ENCODE measurements around the gene ELP1.

Gene ELP1

DNA sequence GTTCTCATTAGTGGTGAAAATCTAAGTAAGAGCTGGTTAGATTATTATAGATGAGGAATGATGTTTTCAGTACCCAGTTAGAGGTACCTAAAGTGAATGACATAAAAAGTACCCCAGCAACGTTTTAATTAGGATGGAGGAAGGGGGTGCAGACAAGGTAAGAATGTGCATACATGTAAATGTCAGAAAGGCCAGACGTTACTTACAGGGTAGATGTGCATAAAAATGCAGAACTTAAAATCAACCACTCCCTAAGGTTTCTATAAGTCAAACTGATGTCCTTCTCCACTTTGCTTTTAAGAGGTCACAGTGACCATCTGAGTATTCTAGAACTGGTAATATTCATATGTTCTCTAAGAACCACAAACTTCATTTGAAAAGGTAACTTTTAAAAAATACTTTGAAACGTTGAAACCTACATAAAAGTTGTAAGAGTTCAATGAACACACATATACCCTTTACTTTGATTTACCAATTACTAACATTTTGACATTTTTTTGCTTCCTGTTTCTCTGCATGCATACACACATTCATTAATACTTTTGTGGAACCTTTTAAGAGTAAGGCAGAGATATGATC lies 53.1 kb downstream of the ELP1 start:
- no peak for DNase-seq

GRCh38 chr9:108877524-108877923 lies 56.4 kb downstream of the ELP1 start:
- no peak for DNase-seq

DNA sequence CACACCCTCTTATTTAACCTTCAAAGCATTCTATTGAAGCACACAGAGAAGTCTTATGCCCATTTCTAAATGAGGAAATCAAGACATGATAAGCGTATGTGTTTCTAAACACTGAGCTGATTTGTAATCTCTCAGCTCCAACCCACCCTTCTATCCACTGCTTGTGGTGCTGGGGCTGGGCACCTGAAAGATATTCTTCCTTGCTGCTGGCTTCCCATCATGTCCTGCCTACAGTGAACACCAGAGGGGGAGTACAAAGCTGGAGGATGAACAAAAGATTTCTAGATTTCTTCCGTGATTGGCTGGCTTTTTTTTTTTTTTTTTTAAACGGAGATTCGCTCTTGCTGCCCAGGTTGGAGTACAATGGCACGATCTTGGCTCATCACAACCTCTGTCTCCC lies 57.5 kb downstream of the ELP1 start:
- no peak for DNase-seq

DNA sequence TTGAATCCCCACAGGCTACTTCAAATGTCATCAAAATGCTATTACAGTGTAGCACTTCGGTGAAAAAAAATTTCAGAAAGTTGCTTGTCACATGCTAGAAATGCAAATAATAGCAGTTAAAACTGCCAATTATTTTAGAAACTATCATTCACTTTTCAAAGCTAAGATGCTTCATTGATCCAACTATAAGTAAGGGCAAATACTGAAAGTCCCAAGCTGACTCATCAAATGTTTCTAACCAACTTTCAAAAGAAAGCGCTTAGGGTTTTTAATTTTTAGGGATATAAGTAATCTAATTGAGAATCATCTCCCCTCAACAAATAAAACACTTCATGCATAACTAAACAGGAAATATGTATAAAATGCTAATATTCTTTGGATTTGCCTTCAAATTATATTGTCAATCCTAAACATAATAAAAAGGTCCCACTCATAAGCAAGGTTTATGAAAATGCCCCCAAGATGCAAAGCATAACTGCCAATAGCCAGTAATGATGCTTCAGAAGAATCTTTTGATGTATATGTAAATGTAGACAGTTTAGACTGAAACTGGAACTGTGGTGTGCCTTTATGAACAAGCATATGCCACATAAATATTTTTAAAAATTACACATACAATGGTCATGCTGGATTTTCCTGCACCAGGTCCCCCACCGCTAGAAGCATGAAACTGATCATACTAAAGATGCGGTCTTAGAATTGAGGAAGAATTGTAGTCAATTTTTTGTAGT lies 59.7 kb downstream of the ELP1 start:
- no peak for DNase-seq

DNA sequence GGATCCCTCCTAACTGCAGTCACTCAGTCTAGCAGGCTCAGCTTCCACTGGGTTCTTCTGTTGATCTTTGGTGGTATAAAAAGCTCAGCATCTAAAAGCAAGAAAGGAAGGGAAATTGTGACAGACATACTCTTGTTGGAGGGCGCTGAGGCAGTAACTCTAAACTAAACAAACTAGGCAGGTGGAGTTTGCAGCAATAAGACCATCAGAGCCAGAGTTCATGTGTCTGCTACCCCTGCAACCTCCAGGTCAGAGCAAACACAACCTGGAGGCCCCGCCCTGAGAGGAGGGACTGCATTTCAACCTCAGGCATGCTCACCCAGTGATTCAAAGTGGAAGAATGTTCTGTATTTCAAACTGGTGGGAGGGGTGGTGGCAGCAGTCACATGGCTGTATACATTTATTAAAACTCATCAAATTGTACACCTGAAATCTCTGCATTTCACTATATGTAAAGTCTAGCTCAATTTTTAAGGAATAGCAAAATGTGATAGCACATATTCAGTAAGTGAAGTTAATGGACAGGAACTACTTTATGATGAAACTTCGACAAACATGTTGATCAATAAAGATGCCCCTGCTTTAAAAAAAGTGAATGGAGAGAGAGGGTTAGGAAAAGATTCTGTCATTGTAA lies 64.7 kb downstream of the ELP1 start:
- no peak for DNase-seq

DNA sequence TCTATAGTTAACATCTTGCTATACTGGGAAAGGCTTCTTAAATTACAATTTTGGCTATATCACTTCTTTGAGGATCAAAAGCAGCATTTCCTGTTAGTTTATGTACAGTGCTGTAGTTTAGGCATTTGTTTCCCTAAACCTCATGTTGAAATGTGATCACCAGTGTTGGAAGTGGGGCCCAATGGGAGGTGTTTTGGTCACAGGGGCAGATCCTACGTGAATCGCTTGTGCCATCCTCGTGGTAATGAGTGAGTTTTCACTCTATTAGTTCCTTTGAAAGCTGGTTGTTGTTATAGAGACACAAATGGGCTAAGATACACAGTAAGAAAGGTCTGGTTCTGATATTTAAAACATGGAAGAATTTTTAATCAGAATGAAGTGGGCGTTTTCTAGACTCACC lies 66.1 kb downstream of the ELP1 start:
- no peak for DNase-seq

GRCh38 chr9:108867116-108867515 lies 66.8 kb downstream of the ELP1 start:
- DNase-seq, result no peak

GRCh38 chr9:108866001-108866420 lies 67.9 kb downstream of the ELP1 start:
- no peak for DNase-seq

DNA sequence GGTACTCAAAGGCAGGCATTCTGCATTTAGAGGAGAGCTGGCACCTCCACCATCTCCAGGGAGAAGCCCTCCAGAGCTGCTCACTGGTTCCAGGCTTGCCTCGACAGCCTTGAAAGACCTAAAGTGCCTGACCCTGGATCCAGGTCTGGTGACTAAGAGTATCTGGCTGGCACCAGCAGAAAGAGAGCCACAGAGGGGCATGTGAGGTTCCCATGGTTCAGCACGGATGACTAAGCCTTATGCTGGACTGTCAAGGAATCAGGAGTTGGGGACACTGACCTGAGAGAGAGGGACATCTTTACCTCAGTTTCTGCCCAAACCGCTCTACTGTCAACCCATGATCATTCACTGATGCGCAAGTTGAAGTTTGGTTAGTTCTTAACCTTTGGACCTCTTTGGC lies 68.9 kb downstream of the ELP1 start:
- no peak for DNase-seq

DNA sequence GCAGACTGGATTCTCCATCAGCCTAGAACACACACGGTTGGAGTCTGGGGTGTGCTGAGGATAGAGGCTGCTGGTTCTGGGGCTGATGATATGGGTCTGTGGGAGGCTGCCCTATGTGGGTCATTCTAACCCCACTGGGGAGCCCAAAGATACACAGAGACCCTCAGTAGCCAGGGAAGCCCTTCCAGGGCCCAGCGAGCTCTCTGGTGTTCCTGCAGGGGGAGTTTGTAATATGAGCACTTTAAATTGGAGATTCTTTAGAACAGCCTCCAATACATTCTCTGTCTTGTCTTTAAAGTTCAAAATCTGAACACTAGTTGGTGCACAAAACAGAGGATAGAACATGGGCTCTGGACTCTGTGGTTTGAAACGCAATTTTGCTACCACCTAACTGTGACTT lies 69.5 kb downstream of the ELP1 start:
- DNase-seq, result no peak

DNA sequence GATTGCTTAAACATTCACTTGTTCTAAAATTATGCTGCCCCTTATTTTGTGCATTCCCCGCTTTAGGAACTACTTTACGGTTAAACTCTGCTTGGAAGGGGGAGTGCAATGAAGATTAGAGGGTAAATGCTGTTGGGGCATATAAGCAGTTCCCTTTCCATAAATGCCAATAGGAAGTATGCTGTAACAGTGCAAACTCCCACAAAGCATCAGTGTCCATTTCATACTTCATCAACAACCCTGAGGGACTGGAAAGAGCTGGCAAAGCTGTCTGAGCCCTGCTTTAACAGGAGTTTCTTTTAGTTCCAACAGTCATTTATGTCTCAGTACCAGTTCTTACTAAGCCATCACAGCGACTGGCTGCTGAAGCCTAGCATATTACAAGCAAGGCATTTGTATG lies 70.0 kb downstream of the ELP1 start:
- no peak for DNase-seq

DNA sequence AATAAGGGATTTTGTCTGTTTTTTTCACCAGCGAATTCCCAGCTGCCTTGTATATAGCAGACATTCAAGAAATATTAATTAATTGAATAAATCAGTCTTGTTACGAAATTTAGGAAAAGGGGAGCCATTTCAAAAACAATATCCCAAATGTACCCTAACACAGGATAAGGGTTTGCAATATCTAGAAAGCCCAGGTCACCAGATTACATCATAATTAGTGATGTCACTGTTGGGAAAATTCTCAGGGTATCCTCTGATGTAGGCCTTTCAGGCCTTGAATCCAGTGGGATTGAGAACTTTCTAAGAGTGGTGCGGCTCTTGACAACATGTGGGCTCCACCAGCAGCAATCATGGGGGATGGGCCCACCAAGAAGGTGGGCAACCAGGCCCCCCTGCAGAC lies 71.9 kb downstream of the ELP1 start, which contains the start of gene ACTL7A:
Gene ACTL7A (plus strand): TSS at position 270 of the 400 bp plus-strand sequence. CDS start 57 bp downstream, at position 327.
- no peak for DNase-seq

DNA sequence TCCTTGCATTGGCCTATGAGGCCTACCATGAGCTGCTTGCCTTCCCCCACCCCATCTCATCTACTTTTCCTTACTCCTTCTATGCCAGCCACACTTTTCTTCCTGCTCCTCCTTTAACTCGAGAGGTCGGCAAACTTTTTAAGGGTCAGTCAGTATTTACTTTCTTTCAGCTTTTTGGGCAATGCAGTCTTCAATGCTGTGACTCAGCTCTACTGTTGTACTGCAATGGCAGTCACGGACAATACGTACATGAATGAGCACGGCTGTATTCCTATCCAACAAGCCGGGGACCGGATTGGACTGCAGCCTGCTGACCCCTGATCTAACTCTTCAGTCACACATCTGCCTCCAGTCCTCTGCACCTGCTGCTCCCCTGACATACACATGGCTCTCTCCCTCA lies 72.5 kb downstream of the ELP1 start:
- DNase-seq, result no peak

GRCh38 chr9:108860764-108861163 lies 73.2 kb downstream of the ELP1 start:
- DNase-seq, result no peak

DNA sequence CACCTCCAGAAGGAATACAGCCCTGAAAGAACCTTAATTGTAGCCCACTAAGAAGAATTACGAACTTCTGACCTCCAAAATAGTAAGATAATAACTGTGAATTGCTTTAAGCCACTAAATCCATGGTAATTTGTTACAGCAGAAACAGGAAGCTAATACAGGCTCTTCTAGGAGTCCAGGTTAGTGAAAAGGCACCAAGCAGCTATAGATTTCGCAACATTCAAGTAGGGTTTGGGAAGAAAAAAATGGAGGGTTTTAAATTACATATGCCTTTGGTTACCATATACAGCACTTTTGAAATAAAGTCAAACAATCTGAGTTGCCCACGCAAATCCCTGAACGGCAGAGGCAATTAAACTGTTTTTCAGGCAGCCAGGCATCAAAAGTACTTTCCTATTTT lies 73.6 kb downstream of the ELP1 start:
- DNase-seq, result no peak

GRCh38 chr9:108859459-108860114 lies 74.3 kb downstream of the ELP1 start:
- DNase-seq, result no peak

GRCh38 chr9:108857572-108857971 lies 76.4 kb downstream of the ELP1 start:
- no peak for DNase-seq

- DNase-seq, result no peak
Measured at GRCh38 chr9:108855888-108856287, 78.0 kb downstream of the ELP1 start, which contains the start of gene ACTL7B. Gene ACTL7B, minus strand, starts transcription at chr9:108855986. Its CDS starts 56 bp downstream, at chr9:108855930.

DNA sequence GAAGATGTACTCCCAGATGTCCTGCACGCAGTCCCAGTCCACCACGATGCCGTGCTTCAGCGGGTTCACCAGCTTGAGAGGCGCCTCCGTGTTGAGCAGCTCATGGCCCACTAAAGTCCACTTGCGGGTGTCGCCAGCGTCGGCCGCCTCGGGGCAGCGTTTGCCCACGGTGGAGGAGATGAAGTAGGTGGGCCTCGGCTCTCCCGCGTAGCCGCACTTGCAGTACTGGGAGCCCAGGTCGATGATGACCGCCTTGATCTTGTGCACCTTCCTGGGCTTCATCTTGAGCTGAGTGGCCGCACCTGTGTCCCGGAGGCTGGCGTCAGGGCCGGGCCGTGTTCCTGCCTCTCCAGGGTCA lies 78.4 kb downstream of the ELP1 start:
- DNase-seq, result no peak

GRCh38 chr9:108854641-108855528 lies 79.0 kb downstream of the ELP1 start:
- no peak for DNase-seq

GRCh38 chr9:108854094-108854493 lies 79.8 kb downstream of the ELP1 start:
- DNase-seq, result no peak

- no peak for DNase-seq
Measured at GRCh38 chr9:108852079-108852478, 81.8 kb downstream of the ELP1 start.

DNA sequence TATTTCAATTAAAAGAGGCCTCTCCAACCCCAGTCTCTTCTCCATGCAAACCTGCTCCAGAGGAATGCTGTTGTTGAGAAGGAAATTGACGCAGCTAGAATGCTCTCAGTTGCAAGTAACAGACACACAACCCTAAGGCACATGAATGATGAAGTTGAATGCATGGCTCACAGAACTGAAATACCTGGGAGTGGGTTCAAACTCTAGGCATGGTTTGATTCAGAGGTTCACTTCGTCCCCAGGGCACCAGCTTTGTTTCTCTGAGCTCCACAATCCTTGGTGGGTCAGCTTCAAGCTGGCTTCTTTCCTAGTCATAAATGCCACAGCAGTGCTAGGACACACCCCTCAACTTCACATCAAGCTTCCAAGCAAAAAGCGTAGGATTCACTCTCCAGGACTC lies 82.8 kb downstream of the ELP1 start:
- no peak for DNase-seq

All from DMS79 treated with DMSO at 0.1 percent for 48 hours (cell line).